OCI-LY3 (cell line): ENCODE measurements around the gene LRRC14B.

Source experiments
- CTCF ChIP-seq: fragments of 200-600, 300-600 bp; sonication (generic); IDR thresholded peaks from 2 replicates; pipeline ENCODE4 v1.5.1; 2014; ENCODE audit warnings: antibody characterized with exemption, low read length, low read depth
- EZH2phosphoT487 ChIP-seq: fragments of 200-600 bp; shearing (Covaris generic); IDR thresholded peaks from 2 replicates; pipeline ENCODE4 v1.6.1; 2018; ENCODE audit warnings: antibody characterized with exemption, mixed run types, low read depth

DNA sequence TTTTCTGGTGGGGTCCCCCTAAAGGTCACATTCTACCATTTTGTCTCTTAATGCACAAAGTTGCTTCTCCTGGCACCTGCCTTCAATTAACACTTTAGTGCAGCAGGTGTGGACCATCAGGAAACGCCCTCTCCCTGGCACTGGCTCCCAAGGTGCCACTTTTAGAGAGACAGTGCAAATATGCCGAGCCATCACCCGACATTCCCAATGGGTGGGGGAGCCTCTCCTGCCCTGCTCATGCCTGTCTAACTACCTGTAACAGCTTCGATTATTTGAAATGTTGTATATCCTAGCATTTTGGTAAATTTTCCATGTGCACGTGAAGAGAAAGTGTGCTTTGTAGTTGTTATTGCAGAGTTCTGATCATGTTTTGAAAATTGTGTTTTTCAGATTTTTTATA, 13.2 kb upstream of the LRRC14B start:
- TF ChIP-seq CTCF (no peak), EZH2phosphoT487 (no peak)
